Neuronal stem cell (in vitro differentiated cells): ENCODE measurements around the gene ZNF71.
A peak's percentile ranks its signal among the peaks of the same experiment; 100 is the strongest.

Source experiments
- DNase-seq: peaks from one replicate; pipeline ENCODE4 v3.0.0-alpha.2; 2013; ENCODE audit warnings: low spot score
- H2AFZ ChIP-seq: one replicate; pipeline ENCODE4 v1.6.1; 2013; ENCODE audit warnings: mild to moderate bottlenecking, low read length, inconsistent platforms
- H2AK5ac ChIP-seq: 2 replicates; pipeline ENCODE4 v1.6.1; 2013; ENCODE audit warnings: low read depth, mild to moderate bottlenecking, inconsistent platforms, low read length, moderate library complexity, mixed read lengths
- H2BK120ac ChIP-seq: 2 replicates; pipeline ENCODE4 v1.6.1; 2013; ENCODE audit warnings: low read depth, mild to moderate bottlenecking, inconsistent platforms, low read length, moderate library complexity, mixed read lengths
- H2BK12ac ChIP-seq: one replicate; pipeline ENCODE4 v1.6.1; 2013; ENCODE audit warnings: low read length, inconsistent platforms
- H2BK15ac ChIP-seq: 2 replicates; pipeline ENCODE4 v1.6.1; 2013; ENCODE audit warnings: mild to moderate bottlenecking, low read length, inconsistent platforms, mixed read lengths
- H2BK5ac ChIP-seq: one replicate; pipeline ENCODE4 v1.6.1; 2013; ENCODE audit warnings: inconsistent platforms, mild to moderate bottlenecking, low read length, moderate library complexity
- H3K14ac ChIP-seq: one replicate; pipeline ENCODE4 v1.6.1; 2013; ENCODE audit warnings: low read length, inconsistent platforms
- H3K18ac ChIP-seq: 2 replicates; pipeline ENCODE4 v1.6.1; 2013; ENCODE audit warnings: low read length, inconsistent platforms
- H3K23ac ChIP-seq: 2 replicates; pipeline ENCODE4 v1.6.1; 2013; ENCODE audit warnings: low read depth, mild to moderate bottlenecking, mixed read lengths, low read length, inconsistent platforms; ENCODE audit not compliant: poor library complexity
- H3K27ac ChIP-seq: replicated peaks from 3 replicates; pipeline ENCODE4 v1.5.1; 2013; ENCODE audit warnings: low read length, inconsistent platforms
- H3K27me3 ChIP-seq, 3 experiments: 2 replicates each; pipeline ENCODE4 v1.6.1; 2013; ENCODE audit warnings: low read length in 3 of 3, mild to moderate bottlenecking in 2 of 3, inconsistent platforms in 1 of 3, low read depth in 1 of 3, mixed read lengths in 1 of 3, moderate library complexity in 1 of 3; ENCODE audit not compliant: control insufficient read depth in 3 of 3, insufficient read depth in 3 of 3
- H3K36me3 ChIP-seq, 2 donors: replicated peaks in 1 of 2; 2 replicates each; pipeline ENCODE4 v1.6.1; 2013; ENCODE audit warnings: low read length in 2 of 2; ENCODE audit not compliant: control insufficient read depth in 2 of 2, insufficient read depth in 2 of 2
- H3K4ac ChIP-seq: 2 replicates; pipeline ENCODE4 v1.6.1; 2013; ENCODE audit warnings: inconsistent platforms, mild to moderate bottlenecking, low read length, moderate library complexity
- H3K4me1 ChIP-seq, 2 donors: 1 replicate in 1 of 2; 2 replicates in 1 of 2; pipeline ENCODE4 v1.6.1; 2013; ENCODE audit warnings: low read length in 2 of 2, low read depth in 1 of 2; ENCODE audit not compliant: control insufficient read depth in 2 of 2, insufficient read depth in 1 of 2
- H3K4me2 ChIP-seq: one replicate; pipeline ENCODE4 v1.6.1; 2013; ENCODE audit warnings: mild to moderate bottlenecking, low read length, inconsistent platforms; ENCODE audit not compliant: insufficient read depth, poor library complexity, severe bottlenecking
- H3K4me3 ChIP-seq, 2 donors: 2 replicates each; pipeline ENCODE4 v1.5.1; 2013; ENCODE audit warnings: low read length in 2 of 2, mild to moderate bottlenecking in 2 of 2, inconsistent platforms in 1 of 2, moderate library complexity in 1 of 2
- H3K79me1 ChIP-seq: one replicate; pipeline ENCODE4 v1.6.1; 2013; ENCODE audit warnings: low read depth, mild to moderate bottlenecking, inconsistent platforms, low read length, moderate library complexity
- H3K9ac ChIP-seq: one replicate; pipeline ENCODE4 v1.6.1; 2013; ENCODE audit warnings: mild to moderate bottlenecking, low read depth, low read length, inconsistent platforms; ENCODE audit not compliant: poor library complexity
- H3K9me3 ChIP-seq, 2 donors: replicated peaks in 1 of 2; 2 replicates each; pipeline versions ENCODE3 to v1.6.1; 2013; ENCODE audit warnings: low read length in 2 of 2, mild to moderate bottlenecking in 2 of 2, inconsistent platforms in 1 of 2, low read depth in 1 of 2, mixed read lengths in 1 of 2, moderate library complexity in 1 of 2; ENCODE audit not compliant: control insufficient read depth in 2 of 2, insufficient read depth in 1 of 2
- H4K8ac ChIP-seq: one replicate; pipeline ENCODE4 v1.6.1; 2013; ENCODE audit warnings: low read depth, mild to moderate bottlenecking, inconsistent platforms, low read length, moderate library complexity
- H4K91ac ChIP-seq: one replicate; pipeline ENCODE4 v1.6.1; 2013; ENCODE audit warnings: low read length, low read depth, mild to moderate bottlenecking, inconsistent platforms; ENCODE audit not compliant: poor library complexity
- WGBS, 2 donors: extraction: QIAGEN DNeasy Blood & Tissue Kit; methylation state at CpG; one replicate each; pipeline ENCODE4 v1.1.7; 2013; ENCODE audit warnings: missing lambda C conversion rate in 2 of 2, mixed read lengths in 1 of 2; ENCODE audit not compliant: insufficient read length in 2 of 2, insufficient replicate concordance in 1 of 2; ENCODE audit errors: extremely low coverage in 2 of 2; 5-methylcytosine and 5-hydroxymethylcytosine counted together

Gene ZNF71

DNA sequence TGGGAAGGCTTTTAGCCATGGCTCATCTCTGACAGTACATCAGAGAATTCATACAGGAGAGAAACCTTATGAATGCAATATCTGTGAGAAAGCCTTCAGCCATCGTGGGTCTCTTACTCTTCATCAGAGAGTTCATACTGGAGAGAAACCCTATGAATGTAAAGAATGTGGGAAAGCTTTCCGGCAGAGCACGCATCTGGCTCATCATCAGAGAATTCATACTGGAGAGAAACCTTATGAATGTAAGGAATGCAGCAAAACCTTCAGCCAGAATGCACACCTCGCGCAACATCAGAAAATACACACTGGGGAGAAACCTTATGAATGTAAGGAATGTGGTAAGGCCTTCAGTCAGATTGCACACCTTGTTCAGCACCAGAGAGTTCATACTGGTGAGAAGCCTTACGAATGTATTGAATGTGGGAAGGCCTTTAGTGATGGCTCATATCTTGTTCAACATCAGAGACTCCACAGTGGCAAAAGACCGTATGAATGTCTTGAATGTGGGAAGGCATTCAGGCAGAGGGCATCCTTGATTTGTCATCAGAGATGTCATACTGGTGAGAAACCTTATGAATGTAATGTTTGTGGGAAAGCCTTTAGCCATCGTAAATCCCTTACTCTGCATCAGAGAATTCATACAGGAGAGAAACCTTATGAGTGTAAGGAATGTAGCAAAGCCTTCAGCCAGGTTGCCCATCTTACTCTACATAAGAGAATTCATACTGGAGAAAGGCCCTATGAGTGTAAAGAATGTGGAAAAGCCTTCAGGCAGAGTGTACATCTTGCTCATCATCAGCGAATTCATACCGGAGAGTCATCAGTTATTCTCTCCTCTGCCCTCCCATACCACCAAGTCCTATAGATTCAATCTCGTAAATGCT is 17.1 kb upstream of the ZNF71 start:
- no peaks in the 10 kb centered on the region for H3K4me1 ChIP-seq
- no peaks in the 10 kb centered on the region for H3K79me1 ChIP-seq
- no peak overlapping the region for H3K4ac ChIP-seq
- no peak for DNase-seq
- H2AK5ac ChIP-seq: no peak overlapping the region
- H2BK12ac ChIP-seq: no peak overlapping the region
- H2BK5ac ChIP-seq: no peak overlapping the region
- H3K27ac ChIP-seq: no peak overlapping the region
- no peak overlapping the region for H2BK15ac ChIP-seq
- H2AFZ ChIP-seq: no peak overlapping the region
- peaks cover 16 to 65% of the 10 kb centered on the region in 2 donors for H3K36me3 ChIP-seq
- no peak overlapping the region for H3K4me2 ChIP-seq
- no peak overlapping the region for H4K91ac ChIP-seq
- H3K9ac ChIP-seq: no peak overlapping the region
- H3K9me3 ChIP-seq: peaks cover 44 to 99% of the 10 kb centered on the region in 2 donors
- no peaks in the 10 kb centered on the region for H3K27me3 ChIP-seq
- H4K8ac ChIP-seq: no peak overlapping the region
- WGBS, 2 donors: no CpG with 5 or more reads among the region's 11 CpGs
- no peak overlapping the region for H3K14ac ChIP-seq
- no peak overlapping the region for H3K23ac ChIP-seq
- no peak overlapping the region for H3K18ac ChIP-seq
- no peak overlapping the region for H3K4me3 ChIP-seq
- no peak overlapping the region for H2BK120ac ChIP-seq

DNA sequence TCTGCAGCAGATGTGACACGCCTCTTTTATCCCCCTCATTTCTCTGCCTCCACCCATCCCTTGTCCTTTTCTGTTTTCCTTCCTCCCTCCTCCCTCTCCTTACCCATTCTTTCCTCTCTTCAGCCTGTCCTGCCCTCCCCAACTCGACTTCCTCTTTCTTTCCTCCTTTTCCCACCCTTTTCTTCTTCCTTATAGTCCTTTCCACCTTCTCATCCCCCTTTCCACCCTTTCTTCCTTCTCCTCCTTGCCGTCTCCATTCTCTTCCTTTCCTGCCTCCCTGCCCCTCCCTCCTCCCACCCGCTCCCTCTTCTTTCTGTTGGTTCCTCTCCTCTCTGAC is 688 bp upstream of the ZNF71 start:
- H3K4me1 ChIP-seq: peaks cover 0 to 3% of the 10 kb centered on the region in 2 donors
- no peak overlapping the region for H2AK5ac ChIP-seq
- no peak overlapping the region for H3K23ac ChIP-seq
- peak overlapping the region in 1 of 2 donors; percentile 88 for H3K4me3 ChIP-seq
- peak overlapping the region; percentile 95 for H2AFZ ChIP-seq
- no peaks in the 10 kb centered on the region for H3K27me3 ChIP-seq
- 100% methylated on average over 1 of the region's 4 CpGs; no CpG with 5 or more reads in 1 of the 2 donors for WGBS, 2 donors
- H3K36me3 ChIP-seq: peaks cover 0 to 30% of the 10 kb centered on the region in 2 donors
- H4K91ac ChIP-seq: no peak overlapping the region
- no peak overlapping the region for H3K4ac ChIP-seq
- no peak overlapping the region for H2BK15ac ChIP-seq
- no peak for DNase-seq
- no peak overlapping the region for H3K27ac ChIP-seq
- peaks cover 10% of the 10 kb centered on the region for H3K79me1 ChIP-seq
- no peak overlapping the region for H3K14ac ChIP-seq
- no peak overlapping the region for H3K9ac ChIP-seq
- peaks cover 19 to 62% of the 10 kb centered on the region in 2 donors for H3K9me3 ChIP-seq
- H2BK120ac ChIP-seq: no peak overlapping the region
- H3K18ac ChIP-seq: peak overlapping the region; percentile 40
- H4K8ac ChIP-seq: no peak overlapping the region
- no peak overlapping the region for H2BK5ac ChIP-seq
- peak overlapping the region; percentile 68 for H3K4me2 ChIP-seq
- no peak overlapping the region for H2BK12ac ChIP-seq

DNA sequence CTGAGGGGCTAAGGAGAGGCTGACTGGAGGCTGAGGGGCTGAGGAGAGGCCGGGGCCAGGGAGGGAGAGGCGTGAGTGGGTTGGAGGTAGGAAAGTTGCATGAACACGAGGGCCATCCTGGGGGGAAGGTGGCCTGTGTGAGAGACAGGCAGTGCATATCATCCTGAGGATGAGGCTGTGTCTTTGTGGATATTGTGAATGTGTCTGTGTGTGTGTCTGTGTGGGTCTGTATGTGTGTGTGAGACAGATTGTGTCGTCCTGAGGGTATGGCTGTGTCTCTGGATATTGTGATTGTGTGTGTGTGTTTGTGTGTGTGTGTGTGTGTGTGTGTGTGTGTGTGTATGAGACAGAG is 422 bp downstream of the ZNF71 start:
- no peak overlapping the region for H2BK15ac ChIP-seq
- no peak overlapping the region for H2AK5ac ChIP-seq
- peaks cover 10% of the 10 kb centered on the region for H3K79me1 ChIP-seq
- peak overlapping the region; percentile 41 for H3K4ac ChIP-seq
- H3K4me2 ChIP-seq: peak overlapping the region; percentile 66
- DNase-seq: no peak
- H3K23ac ChIP-seq: peak overlapping the region; percentile 38
- WGBS, 2 donors: no CpG with 5 or more reads among the region's 4 CpGs
- peak overlapping the region; percentile 95 for H3K14ac ChIP-seq
- H3K36me3 ChIP-seq: peaks cover 0 to 33% of the 10 kb centered on the region in 2 donors
- H3K4me3 ChIP-seq: peak overlapping the region; percentile 88 to 96
- no peak overlapping the region for H2BK120ac ChIP-seq
- H2AFZ ChIP-seq: peak overlapping the region; percentile 95
- peaks cover 0 to 3% of the 10 kb centered on the region in 2 donors for H3K4me1 ChIP-seq
- peak overlapping the region; percentile 82 for H4K91ac ChIP-seq
- H3K9me3 ChIP-seq: peaks cover 9 to 54% of the 10 kb centered on the region in 2 donors
- no peak overlapping the region for H2BK5ac ChIP-seq
- H2BK12ac ChIP-seq: peak overlapping the region; percentile 47
- H3K9ac ChIP-seq: peak overlapping the region; percentile 99
- peak overlapping the region; percentile 97 for H3K18ac ChIP-seq
- peak overlapping the region; percentile 45 for H4K8ac ChIP-seq
- no peak overlapping the region for H3K27ac ChIP-seq
- H3K27me3 ChIP-seq: no peaks in the 10 kb centered on the region

DNA sequence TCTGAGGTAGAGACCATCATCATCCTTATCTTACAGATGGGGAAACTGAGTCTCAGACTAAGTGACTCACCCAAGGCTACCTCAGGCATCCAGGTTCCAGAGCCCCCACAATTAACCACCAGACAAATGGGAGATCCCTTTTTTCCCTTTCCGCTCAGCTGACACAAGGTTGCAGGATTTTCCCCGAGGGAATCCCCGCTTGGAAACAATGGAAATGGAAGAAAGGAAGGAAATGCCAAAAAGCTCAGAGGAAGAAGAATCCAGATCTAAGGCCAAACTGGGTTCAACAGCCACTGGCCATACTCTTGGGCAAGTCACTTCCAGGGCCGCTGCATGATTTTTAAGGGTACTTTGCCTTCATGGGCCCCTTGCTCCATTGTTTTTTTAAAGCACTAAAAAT is 1.6 kb downstream of the ZNF71 start:
- no peak overlapping the region for H3K4me2 ChIP-seq
- no peak overlapping the region for H2BK5ac ChIP-seq
- H3K4me3 ChIP-seq: no peak overlapping the region
- H3K23ac ChIP-seq: no peak overlapping the region
- H2BK12ac ChIP-seq: no peak overlapping the region
- H3K9ac ChIP-seq: no peak overlapping the region
- H2BK15ac ChIP-seq: no peak overlapping the region
- H3K27me3 ChIP-seq: no peaks in the 10 kb centered on the region
- no peak overlapping the region for H2AK5ac ChIP-seq
- DNase-seq: no peak
- H2BK120ac ChIP-seq: no peak overlapping the region
- no peak overlapping the region for H4K91ac ChIP-seq
- no peak overlapping the region for H3K4ac ChIP-seq
- H3K4me1 ChIP-seq: peaks cover 0 to 3% of the 10 kb centered on the region in 2 donors
- H3K79me1 ChIP-seq: peaks cover 12% of the 10 kb centered on the region
- no peak overlapping the region for H3K18ac ChIP-seq
- peaks cover 7 to 44% of the 10 kb centered on the region in 2 donors for H3K36me3 ChIP-seq
- no peak overlapping the region for H2AFZ ChIP-seq
- no peak overlapping the region for H4K8ac ChIP-seq
- H3K27ac ChIP-seq: no peak overlapping the region
- H3K14ac ChIP-seq: no peak overlapping the region
- H3K9me3 ChIP-seq: peaks cover 17 to 60% of the 10 kb centered on the region in 2 donors
- WGBS, 2 donors: no CpG with 5 or more reads among the region's 4 CpGs
